NCI-H2227 treated with DMSO at 0.1 percent for 48 hours (cell line): ENCODE measurements around the gene XPR1.

Experiments used
- DNase-seq: peaks from one replicate; lab custom pipeline; 2025; lab: John Stamatoyannopoulos, UW

The XPR1 gene

GRCh38 chr1:180631766-180632325 is at the start of gene XPR1:
Gene XPR1 (plus strand): TSS chr1:180632022. CDS start chr1:180632202, 180 bp downstream.
- DNase-seq = peak; percentile 96

- DNase-seq = no peak
Observed at GRCh38 chr1:180584869-180585268, 47.0 kb upstream of the XPR1 start.

- no peak for DNase-seq
Observed at GRCh38 chr1:180585994-180586359, 45.8 kb upstream of the XPR1 start.

- DNase-seq = peak; percentile 90
Observed at GRCh38 chr1:180586671-180587155, 45.1 kb upstream of the XPR1 start.

- DNase-seq = no peak
Observed at GRCh38 chr1:180588121-180588520, 43.7 kb upstream of the XPR1 start.

- no peak for DNase-seq
Observed at GRCh38 chr1:180590889-180591288, 40.9 kb upstream of the XPR1 start.

DNA sequence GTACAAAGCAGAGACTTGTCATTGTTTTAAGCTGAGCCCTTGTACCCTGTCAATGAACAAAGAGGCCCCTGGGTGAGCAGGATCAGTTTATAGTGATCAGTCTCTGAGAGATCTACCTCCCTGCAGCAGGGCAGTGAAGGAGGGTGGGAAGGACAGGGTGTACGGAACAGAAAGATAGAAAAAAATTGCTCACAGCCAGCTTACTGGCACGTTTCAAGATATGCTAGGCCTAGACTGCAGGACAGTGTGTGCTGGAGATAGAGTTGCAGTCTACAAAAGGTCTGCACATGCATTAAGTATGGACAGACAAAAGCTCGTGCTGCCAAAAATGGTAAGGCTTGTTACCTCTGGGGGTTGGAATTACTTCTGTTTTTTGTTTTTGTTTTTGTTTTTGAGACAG is 38.4 kb upstream of the XPR1 start:
- DNase-seq = no peak

- DNase-seq = peak; percentile 91
Observed at GRCh38 chr1:180594723-180595122, 37.1 kb upstream of the XPR1 start.

GRCh38 chr1:180595966-180596365 is 35.9 kb upstream of the XPR1 start:
- DNase-seq = no peak

GRCh38 chr1:180597520-180597919 is 34.3 kb upstream of the XPR1 start:
- DNase-seq = no peak

GRCh38 chr1:180598333-180598974 is 33.4 kb upstream of the XPR1 start:
- DNase-seq = peak; percentile 59

DNA sequence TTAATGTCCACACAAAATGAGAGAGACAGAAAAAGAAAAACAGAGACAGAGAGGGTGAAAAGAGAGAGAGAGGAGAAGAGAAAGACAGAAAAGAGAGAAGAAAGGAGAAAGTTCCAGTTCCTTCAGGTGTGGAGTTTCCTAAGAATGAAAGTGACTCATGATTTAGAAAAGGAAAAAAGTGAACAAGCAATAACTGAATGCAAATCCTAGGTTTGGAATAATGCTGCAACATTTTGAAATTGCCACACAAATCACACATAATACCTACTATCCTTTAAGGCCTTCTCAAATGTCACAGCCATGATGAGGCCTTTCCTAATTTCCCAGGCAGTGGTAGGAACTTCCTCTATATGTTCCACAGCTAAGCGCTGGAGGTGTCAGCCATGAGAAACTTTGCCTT is 31.5 kb upstream of the XPR1 start:
- no peak for DNase-seq

DNA sequence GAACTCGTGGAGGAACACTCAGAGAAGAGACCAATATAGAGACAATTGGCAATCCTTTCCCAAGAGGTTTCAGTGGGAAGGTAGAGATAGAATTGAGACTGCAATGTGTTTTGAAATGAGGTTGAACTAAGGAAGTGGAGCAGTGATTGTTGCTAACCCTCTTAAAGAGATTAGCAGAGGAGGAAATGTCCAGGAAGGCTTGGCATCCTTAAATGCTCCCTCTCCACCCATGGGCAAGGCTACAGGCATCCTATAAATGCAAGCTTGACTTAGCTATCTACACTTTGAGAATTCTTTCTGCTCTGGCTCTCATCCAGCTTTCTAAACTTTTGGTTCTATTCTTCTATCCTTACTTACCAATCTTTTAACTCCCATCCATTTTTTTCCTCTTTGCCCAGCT is 30.3 kb upstream of the XPR1 start:
- no peak for DNase-seq

DNA sequence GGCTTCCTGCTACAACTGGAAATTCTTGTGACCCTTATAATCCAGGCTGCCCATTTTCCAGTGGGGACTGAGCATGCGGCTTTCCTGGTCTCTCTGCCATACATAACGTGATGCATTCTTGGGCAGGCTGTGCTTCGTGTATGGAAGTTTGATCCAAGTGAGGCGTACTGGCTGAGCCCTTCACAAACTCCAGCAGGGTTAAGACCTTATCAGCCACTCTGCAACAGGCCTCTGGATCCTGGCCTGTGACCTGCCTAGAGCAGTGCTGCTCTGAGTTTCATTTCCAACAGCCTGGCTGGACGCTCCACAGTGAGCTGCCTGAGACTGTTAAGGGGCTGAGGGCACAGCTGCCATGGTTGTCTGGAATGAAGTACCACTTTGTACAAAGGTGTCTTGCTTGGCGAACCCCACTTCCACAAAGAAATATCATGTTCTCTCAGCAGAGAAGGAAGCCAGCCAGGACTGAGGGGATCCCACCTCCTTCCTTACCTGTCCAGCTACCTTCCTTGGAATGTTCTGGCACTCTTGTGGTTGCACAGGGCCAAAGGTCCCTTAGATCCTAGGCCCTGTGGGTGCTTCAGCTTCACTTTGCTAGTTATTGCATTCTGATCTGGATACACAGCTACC is 28.5 kb upstream of the XPR1 start:
- no peak for DNase-seq

DNA sequence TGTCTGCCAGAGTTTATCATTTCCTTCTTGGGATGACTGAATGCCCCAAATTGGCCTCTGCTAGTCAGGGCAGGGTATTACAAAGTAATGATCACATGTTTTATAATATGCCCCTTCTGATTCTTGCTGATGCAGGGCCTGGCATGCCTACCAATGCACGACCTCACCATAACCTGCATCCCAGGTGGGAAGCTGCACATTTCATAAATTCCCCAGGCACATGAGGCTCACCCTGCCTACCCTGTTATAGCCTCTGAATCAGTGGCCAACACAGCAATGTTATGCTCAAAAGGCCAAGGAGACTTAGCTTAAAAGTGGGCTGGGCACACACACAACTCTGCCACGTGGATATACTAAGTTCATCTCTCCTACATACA is 28.0 kb upstream of the XPR1 start:
- no peak for DNase-seq

- DNase-seq = no peak
Observed at GRCh38 chr1:180606155-180606554, 25.7 kb upstream of the XPR1 start.

GRCh38 chr1:180609643-180610555 is 21.9 kb upstream of the XPR1 start:
- peak; percentile 66 for DNase-seq

GRCh38 chr1:180610556-180611015 is 21.2 kb upstream of the XPR1 start:
- DNase-seq = peak; percentile 66

DNA sequence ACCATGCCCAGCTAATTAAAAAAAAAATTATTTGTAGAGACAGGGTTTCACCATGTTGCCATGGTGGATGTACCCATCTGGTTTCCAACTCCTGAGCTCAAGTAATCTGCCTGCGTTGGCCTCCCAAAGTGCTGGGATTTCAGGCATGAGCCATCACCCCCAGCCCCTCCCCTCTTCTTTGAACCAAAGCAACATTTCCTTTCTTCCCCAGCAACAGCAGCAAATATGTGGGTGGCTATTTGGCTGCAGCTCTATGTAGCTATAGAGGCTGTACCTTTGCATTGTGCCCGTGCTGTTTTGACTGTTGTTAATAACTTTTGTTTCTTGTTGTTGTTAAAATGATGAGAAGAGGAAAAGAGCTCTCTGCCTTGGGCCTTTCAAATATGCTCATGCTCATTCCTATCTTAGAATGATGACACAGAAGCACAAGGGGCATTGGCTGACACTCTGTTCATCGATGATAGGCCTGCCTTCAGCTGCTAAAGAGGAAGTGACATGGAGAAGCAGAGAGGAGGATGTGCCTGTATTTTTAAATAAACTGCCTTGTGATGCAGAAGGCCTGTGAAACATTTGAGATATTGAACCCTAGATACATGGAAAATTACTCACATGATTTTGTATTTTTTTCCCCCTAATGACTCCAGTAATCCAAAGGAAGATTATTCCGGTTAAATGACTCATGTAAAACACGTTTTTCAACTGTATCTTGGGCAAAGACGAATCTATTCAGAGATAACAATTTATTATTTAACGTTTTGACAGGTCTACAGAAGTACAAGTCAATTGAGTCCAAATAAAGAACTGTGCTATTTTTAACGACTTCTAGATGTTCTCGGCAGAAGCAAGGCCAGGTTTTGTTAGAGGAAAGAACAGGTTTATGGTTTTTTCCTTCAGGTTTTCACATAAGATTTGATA is 20.5 kb upstream of the XPR1 start:
- peak; percentile 72 for DNase-seq

DNA sequence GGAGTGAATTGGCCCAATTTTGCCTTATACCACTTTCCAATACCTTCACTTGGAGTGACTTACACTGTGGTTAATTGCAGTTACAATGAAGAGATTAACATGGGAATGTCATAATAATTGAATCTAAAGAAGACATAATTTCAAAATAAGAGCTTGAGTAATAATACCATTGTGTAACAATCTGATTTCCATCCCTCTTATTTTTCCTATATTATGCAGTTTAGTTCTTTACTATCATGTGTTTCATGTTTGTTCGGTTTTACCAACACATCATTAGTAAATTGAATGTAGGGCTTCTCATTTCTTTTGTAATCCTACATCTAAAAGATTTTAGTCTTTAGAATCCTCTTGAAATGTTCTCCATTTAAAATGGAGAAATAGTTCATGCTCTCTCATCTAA is 19.2 kb upstream of the XPR1 start:
- DNase-seq = no peak

GRCh38 chr1:180614730-180615129 is 17.1 kb upstream of the XPR1 start:
- DNase-seq = peak; percentile 35
